OCI-LY3 (cell line): ENCODE measurements around the gene ITSN1.

ENCODE experiments used
- H2AFZ ChIP-seq: fragments of 200-600, 300-600 bp; shearing (Covaris generic); 2 replicates; pipeline ENCODE4 v1.6.0; 2014; ENCODE audit warnings: antibody characterized with exemption, low read depth, low read length
- H3K27ac ChIP-seq: fragments of 200-600, 300-600 bp; sonication (generic); 2 replicates; pipeline ENCODE4 v1.5.1; 2014; ENCODE audit warnings: mild to moderate bottlenecking, low read length, moderate library complexity, mixed read lengths
- H3K27me3 ChIP-seq: fragments of 200-600, 300-600 bp; sonication (generic); 2 replicates; pipeline ENCODE4 v1.6.1; 2014; ENCODE audit warnings: low read depth, low read length, mixed read lengths
- H3K36me3 ChIP-seq: fragments of 200-600, 300-600 bp; sonication (generic); replicated peaks from 2 replicates; pipeline ENCODE3; 2014; ENCODE audit warnings: low read depth, low read length, mixed read lengths
- H3K4me1 ChIP-seq: fragments of 300-600, 200-600 bp; sonication (generic); 2 replicates; pipeline ENCODE4 v1.6.1; 2014; ENCODE audit warnings: low read length, mixed read lengths
- H3K4me2 ChIP-seq: fragments of 200-600, 300-600 bp; sonication (generic); 2 replicates; pipeline ENCODE4 v1.6.1; 2014; ENCODE audit warnings: low read length, mixed read lengths
- H3K4me3 ChIP-seq: fragments of 300-600, 200-600 bp; sonication (generic); 2 replicates; pipeline ENCODE4 v1.5.1; 2014; ENCODE audit warnings: antibody characterized with exemption, mild to moderate bottlenecking, low read length, moderate library complexity
- H3K79me2 ChIP-seq: fragments of 300-600, 200-600 bp; shearing (Covaris generic); 2 replicates; pipeline ENCODE4 v1.6.1; 2014; ENCODE audit warnings: mild to moderate bottlenecking, low read length, mixed read lengths
- H3K9ac ChIP-seq: fragments of 300-600, 200-600 bp; shearing (Covaris generic); 2 replicates; pipeline ENCODE4 v1.6.0; 2014; ENCODE audit warnings: mild to moderate bottlenecking, low read length, moderate library complexity
- H3K9me3 ChIP-seq: fragments of 200-600, 300-600 bp; shearing (Covaris generic); 2 replicates; pipeline ENCODE4 v1.6.1; 2014; ENCODE audit warnings: low read length, mixed read lengths; ENCODE audit not compliant: insufficient read depth
- H4K20me1 ChIP-seq: fragments of 200-600, 300-600 bp; sonication (generic); 2 replicates; pipeline ENCODE4 v1.6.1; 2016; ENCODE audit warnings: low read length, mixed read lengths; ENCODE audit not compliant: insufficient read depth
- CTCF ChIP-seq: fragments of 200-600, 300-600 bp; sonication (generic); IDR thresholded peaks from 2 replicates; pipeline ENCODE4 v1.5.1; 2014; ENCODE audit warnings: antibody characterized with exemption, low read length, low read depth
- EZH2phosphoT487 ChIP-seq: fragments of 200-600 bp; shearing (Covaris generic); IDR thresholded peaks from 2 replicates; pipeline ENCODE4 v1.6.1; 2018; ENCODE audit warnings: antibody characterized with exemption, mixed run types, low read depth

ITSN1 gene

GRCh38 chr21:33815143-33815707 lies 172.9 kb downstream of the ITSN1 start:
- H3K4me1 ChIP-seq, result no peaks in the 10 kb centered on the region
- no peaks in the 10 kb centered on the region for H3K79me2 ChIP-seq
- no peak overlapping the region for H3K9ac ChIP-seq
- H3K4me2 ChIP-seq, result no peak overlapping the region
- H3K36me3 ChIP-seq, result no peaks in the 10 kb centered on the region
- no peak overlapping the region for H2AFZ ChIP-seq
- no peak overlapping the region for H3K4me3 ChIP-seq
- H3K27me3 ChIP-seq, result no peaks in the 10 kb centered on the region
- no peaks in the 10 kb centered on the region for H3K9me3 ChIP-seq
- TF ChIP-seq CTCF, result no peak
- H4K20me1 ChIP-seq, result no peaks in the 10 kb centered on the region
- H3K27ac ChIP-seq, result no peak overlapping the region

GRCh38 chr21:33816174-33816573 lies 173.9 kb downstream of the ITSN1 start:
- H3K4me1 ChIP-seq, result no peaks in the 10 kb centered on the region
- H3K79me2 ChIP-seq, result no peaks in the 10 kb centered on the region
- no peaks in the 10 kb centered on the region for H4K20me1 ChIP-seq
- H3K4me2 ChIP-seq, result no peak overlapping the region
- H3K9me3 ChIP-seq, result no peaks in the 10 kb centered on the region
- H3K4me3 ChIP-seq, result no peak overlapping the region
- H3K9ac ChIP-seq, result no peak overlapping the region
- no peaks in the 10 kb centered on the region for H3K27me3 ChIP-seq
- H3K27ac ChIP-seq, result no peak overlapping the region
- no peak for TF ChIP-seq EZH2phosphoT487
- no peak for TF ChIP-seq CTCF
- H2AFZ ChIP-seq, result no peak overlapping the region
- H3K36me3 ChIP-seq, result no peaks in the 10 kb centered on the region

GRCh38 chr21:33817138-33817537 lies 174.8 kb downstream of the ITSN1 start:
- Histone ChIP-seq H3K79me2 (no peaks in the 10 kb centered on the region), H3K4me2 (no peak overlapping the region), H3K27me3 (no peaks in the 10 kb centered on the region), H3K36me3 (no peaks in the 10 kb centered on the region), H3K4me1 (no peaks in the 10 kb centered on the region), H3K9ac (no peak overlapping the region), H3K9me3 (no peaks in the 10 kb centered on the region), H3K4me3 (no peak overlapping the region), H4K20me1 (no peaks in the 10 kb centered on the region), H3K27ac (no peak overlapping the region), H2AFZ (no peak overlapping the region)
- TF ChIP-seq EZH2phosphoT487 (no peak), CTCF (no peak)

- H3K9ac ChIP-seq, result no peak overlapping the region
- H3K4me1 ChIP-seq, result no peaks in the 10 kb centered on the region
- H3K4me2 ChIP-seq, result no peak overlapping the region
- H3K27ac ChIP-seq, result no peak overlapping the region
- no peak overlapping the region for H3K4me3 ChIP-seq
- no peak for TF ChIP-seq EZH2phosphoT487
- no peak for TF ChIP-seq CTCF
- no peak overlapping the region for H2AFZ ChIP-seq
- no peaks in the 10 kb centered on the region for H3K9me3 ChIP-seq
- no peaks in the 10 kb centered on the region for H3K36me3 ChIP-seq
- H4K20me1 ChIP-seq, result no peaks in the 10 kb centered on the region
- no peaks in the 10 kb centered on the region for H3K79me2 ChIP-seq
- H3K27me3 ChIP-seq, result no peaks in the 10 kb centered on the region
These were observed 175.6 kb downstream of the ITSN1 start for GRCh38 chr21:33817663-33818451.
